HG03045 (cell line): ENCODE data around the gene RNASE7.

Source experiments
- ATAC-seq: cut with Tn5 transposase; IDR thresholded peaks from one replicate; pipeline ENCODE4 v1.9.1; 2021; ENCODE audit warnings: mild to moderate bottlenecking, moderate library complexity; ENCODE audit not compliant: unreplicated experiment

The RNASE7 gene

GRCh38 chr14:21042918-21043317 lies 756 bp downstream of the RNASE7 start:
- ATAC-seq, result no peak

- no peak for ATAC-seq
Measured at GRCh38 chr14:21043387-21043973, 1.3 kb downstream of the RNASE7 start.

DNA sequence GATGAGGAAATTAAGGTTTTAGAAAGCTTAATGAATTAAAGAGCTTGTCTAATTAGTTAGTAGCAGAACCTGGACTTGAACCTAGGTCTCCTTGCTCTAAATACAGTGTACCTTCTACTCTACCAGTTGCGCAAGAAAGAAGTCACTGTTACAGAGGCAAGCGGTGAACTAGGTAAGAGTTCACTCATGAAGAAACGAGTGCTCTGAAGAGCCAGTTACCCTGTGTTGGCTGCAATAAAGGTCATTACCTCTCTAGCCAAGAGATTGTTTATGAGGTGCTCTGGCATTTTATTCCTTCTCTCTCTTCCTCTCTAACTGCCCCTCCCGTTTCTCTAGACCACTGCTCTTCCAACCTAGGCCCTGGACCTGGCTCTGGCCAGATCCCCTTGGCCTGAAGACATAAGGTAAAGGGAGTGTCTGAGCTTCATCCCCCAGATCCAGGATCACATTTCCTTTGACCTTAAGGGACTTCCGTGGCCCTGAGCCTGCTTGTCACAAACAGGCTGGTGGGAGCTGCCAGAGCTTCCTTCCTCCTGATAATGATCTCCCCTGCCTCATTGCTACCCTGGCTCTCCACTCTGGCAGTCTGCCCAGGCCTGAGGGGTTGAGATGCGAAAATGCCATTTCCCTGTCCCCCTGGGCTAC lies 1.9 kb downstream of the RNASE7 start:
- no peak for ATAC-seq

- ATAC-seq, result no peak
Measured at GRCh38 chr14:21047378-21047781, 5.2 kb downstream of the RNASE7 start.

GRCh38 chr14:21048638-21049037 lies 6.5 kb downstream of the RNASE7 start:
- ATAC-seq, result no peak

- ATAC-seq, result no peak
Measured at GRCh38 chr14:21049271-21049673, 7.1 kb downstream of the RNASE7 start.

- no peak for ATAC-seq
Measured at GRCh38 chr14:21050597-21050996, 8.4 kb downstream of the RNASE7 start.

- ATAC-seq, result no peak
Measured at GRCh38 chr14:21053184-21054122, 11.3 kb downstream of the RNASE7 start.

- ATAC-seq, result no peak
Measured at GRCh38 chr14:21054123-21054767, 12.1 kb downstream of the RNASE7 start.

DNA sequence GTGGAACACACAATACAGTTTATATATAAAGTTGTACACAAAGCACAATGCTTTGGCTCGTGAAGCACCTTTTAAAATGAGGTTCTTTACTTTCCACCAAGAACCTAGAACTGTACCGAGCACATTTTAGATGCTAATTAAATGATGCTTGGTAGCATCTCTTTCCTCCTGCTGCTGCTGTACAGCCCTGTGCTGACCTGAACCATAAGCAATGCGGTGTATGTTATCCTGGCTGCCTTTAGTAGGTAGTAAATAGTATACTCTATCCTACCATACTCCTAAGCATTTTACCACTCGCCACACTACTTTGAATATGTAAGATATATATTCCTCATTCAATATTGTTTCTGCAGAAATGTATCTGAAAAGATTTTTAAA lies 12.6 kb downstream of the RNASE7 start:
- no peak for ATAC-seq

DNA sequence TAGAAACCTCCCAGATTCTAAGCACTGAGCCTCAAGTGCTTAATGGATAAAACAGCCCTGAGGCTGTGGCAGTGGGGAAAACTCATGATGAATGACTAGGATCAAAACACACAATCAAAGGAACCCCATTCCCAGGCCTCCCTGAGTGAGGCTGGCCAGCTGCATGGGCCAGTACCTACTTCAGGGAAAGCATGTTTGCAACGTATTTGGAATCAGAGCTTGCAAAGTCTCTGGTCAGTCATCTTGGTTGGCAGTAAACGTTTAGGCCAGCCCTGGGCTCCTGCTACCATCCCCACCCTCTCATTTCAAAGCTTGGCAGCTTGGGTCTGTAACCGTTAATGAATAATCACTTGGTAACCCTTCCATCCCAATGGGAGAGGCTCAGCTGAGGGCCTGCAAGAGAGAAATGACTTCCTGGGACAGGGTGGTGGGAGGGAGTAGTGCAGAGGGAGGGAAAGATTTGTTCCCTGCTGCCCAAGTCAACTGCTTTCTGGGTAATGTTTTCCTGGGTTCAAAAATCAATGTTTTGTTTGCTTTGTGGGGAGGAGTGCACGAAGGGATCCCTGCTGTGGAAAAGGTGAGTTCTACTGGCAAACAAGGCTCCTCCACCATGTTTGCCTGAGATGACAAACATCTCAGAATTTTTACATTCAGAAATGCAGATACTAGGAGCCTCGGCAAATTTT lies 13.4 kb downstream of the RNASE7 start:
- no peak for ATAC-seq

DNA sequence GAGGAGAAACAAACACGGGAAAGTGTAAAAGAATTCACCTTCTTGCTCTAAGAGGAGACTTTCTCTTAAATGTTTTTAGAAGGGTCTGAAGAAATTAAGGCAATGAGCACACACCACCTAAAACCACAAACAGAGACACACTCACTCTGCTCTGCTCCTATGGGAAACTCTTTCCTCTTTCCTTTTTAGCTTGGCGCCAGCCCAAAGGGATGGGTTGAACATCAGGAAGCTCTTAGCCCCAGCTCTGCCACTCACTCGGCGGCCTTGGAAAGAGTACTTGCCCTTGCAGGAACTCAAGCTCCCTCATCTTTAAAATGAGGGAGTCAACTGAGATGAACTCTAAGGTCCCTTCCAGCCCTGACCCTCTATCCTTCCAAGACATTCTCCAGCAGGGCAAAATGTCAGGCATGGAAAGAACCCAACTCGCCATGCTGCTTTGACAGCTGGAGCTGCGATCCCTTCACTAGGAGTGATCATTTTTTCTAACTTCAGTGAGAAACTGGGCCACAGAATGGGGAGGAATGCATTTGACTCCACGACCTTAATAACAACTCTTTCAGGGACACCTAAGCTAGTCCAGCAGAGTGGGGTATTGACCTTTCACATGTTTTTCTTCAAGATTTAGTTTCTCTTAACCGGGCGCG lies 14.5 kb downstream of the RNASE7 start:
- ATAC-seq, result no peak

- no peak for ATAC-seq
Measured at GRCh38 chr14:21057803-21058675, 15.9 kb downstream of the RNASE7 start, which contains the start of gene RNASE8. Gene RNASE8 (plus strand): TSS chr14:21057822. CDS start chr14:21057893, 71 bp downstream.

DNA sequence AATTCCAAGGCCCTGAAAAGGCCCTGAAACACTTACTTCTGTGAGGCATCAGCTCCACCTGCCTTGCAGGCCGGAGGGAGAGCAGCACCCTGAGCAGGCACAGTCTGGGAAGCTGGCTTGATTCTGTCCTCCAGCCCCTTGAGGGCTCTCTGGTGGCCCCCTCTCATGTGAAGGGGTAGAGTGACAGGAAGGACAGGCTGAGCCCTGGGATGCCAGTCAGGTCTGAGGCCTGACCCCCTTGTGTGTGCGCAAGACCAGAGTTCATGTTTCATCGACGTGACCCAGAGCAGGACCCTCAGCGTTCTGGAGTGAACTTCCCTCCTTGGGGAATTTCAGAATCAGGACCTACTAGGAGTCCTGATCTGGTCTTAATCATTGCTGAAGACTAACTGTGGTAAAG lies 16.7 kb downstream of the RNASE7 start:
- ATAC-seq, result no peak

GRCh38 chr14:21059842-21060613 lies 17.9 kb downstream of the RNASE7 start:
- ATAC-seq, result no peak

DNA sequence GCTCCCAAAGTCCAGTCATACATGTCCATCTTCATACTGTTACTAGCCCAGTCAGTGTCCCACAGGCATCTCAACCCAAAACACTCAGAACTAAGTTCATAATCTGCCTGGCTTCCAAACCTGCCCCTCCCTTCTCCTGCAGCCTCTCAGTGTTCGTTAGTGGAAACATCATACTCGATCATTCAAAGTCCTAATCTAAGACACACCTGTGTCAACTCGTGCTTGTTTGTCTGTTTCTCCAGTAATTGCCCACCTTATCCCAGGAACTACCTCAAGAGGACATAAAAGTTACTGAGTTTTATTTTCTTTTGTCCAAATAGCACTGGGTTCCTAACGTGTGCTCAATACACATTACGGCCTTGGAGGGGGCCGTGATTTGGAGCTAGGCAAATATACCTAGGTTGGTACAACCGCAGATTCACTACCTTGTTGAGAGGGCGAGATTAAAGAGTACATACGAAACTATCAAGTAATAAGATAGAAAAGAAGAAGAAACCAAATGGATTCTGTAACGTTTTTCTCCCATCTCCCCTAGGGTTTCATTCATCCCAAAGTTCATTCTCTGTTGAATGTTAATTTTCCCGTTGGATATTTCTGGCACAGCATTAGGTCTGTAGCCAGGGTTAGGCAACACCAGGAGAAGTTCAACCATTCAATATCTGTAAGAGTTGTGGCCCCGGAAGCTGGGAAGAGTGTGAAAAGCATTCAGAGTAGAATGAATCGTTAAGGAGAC lies 18.6 kb downstream of the RNASE7 start:
- no peak for ATAC-seq

DNA sequence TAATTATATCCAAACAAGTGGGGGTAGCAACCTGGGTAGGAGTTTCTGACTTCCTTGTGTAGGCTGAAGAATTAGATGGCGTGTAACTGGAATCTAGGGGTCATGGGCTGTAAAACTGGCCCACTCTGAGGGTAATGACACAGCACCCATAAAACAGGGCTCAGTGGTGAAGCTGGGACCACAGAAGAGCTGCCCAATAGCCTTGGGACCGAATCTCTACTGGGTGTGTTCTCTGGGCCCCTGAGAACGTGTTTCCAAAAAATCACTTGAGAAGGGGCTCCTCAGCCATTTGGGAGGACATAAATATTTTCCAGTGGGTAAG lies 19.1 kb downstream of the RNASE7 start:
- no peak for ATAC-seq

DNA sequence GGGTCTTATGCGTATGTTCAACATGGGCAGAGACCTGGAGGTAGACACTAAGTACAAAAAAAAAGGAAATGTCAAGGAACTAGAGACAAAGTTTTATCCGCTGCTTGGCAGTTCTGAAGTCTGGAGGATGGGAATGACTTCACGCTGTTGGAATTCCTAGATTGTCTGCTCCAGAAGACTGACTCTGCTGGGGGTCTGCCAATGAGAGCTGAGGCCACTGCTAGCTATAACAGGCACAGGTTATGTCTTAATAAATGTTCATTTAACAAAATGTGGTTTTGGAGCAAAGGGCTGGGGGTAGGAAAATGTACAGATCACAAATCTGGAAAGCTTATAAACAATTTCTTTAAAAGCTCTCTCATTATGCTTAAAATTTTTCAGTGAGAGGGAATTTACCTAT lies 21.3 kb downstream of the RNASE7 start:
- no peak for ATAC-seq
